ENCODE data around the gene C16orf89.

C16orf89 gene

DNA sequence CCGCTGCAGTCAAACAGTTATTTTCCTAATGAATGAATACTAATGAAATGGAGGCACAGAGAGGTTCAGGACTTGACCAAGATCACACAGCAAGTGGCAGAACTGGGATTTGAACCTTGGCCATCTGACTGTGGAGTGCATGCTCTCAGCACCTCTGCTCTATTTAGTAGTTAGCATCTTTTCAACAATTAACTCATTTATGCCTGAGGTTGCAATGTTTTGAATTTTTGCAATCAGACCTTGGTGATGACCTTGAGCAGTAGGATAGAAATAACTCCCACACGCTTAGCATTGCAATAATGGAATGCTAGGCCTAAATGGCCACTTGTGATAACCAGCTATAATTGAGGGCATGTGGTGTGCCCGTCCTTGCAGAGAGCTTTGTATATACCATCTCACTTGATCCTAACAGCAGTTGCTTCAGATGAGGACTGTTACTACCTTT lies 63.0 kb downstream of the C16orf89 start:
- no peak for DNase-seq

DNA sequence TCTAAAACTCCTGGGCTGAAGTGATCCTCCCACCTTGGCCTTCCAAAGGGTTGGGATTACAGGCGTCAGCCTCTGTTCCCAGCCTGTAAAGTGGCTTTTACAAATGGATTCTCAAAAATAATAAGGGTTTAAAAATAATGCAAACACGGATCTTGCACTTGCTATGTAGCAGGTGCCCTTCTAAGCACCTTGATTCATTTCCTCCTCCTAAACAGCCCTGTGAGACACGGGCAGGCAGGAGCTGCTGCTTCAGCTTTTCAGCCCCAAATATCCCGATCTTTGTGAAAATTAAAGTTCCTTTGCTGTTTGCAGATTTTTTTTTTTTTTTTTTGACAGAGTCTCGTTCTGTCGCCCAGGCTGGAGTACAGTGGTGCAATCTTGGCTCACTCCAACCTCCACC lies 63.8 kb downstream of the C16orf89 start:
- no peak for DNase-seq

DNA sequence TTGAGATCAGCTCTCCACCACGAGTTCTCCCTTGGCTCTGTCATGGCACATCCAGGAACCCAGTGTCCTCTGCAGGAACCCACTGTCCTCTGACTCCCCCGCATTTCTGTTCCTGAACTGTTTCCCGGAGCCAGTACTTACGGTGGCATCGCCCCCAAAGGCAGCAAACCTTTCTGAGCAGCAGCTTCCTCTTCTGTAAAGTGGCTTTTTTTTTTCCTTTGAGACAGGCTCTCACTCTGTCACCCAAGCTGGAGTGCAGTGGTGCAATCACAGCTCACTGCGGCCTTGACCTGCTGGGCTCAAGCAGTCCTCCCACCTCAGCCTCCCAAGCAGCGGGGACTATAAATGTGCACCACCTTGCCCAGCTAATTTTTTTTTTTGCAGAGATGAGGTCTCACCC lies 64.2 kb downstream of the C16orf89 start:
- DNase-seq = no peak

DNA sequence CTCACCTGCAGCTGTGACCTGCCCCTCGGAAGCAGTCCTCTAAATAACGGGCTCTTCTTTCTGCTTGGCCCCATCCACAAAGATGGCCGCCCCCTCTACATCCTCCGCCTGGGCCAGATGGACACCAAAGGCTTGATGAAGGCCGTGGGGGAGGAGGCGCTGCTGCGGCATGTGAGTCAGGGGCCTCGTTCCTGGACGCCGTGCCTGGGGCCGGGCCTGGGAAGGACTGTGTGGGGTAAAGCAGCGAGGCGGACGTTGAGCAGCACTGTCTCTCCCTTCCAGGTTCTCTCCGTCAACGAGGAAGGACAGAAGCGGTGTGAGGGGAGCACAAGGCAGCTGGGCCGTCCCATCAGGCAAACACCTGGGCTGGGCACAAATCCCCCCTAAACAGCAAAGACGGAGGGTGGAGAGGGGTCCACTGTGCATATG lies 65.2 kb downstream of the C16orf89 start:
- no peak for DNase-seq

- DNase-seq = no peak
Observed at GRCh38 chr16:4994719-4995434, 70.9 kb downstream of the C16orf89 start.

Data from CD4-positive, alpha-beta T cell treated with Interleukin-1 beta for 1 hour (primary cell).